ENCODE results near the gene PRKRIP1. TPM values are rescaled to one million over a fixed set of nuclear protein-coding genes. Genes with fewer than 3 reads are reported as not detected.

The PRKRIP1 gene
- total RNA-seq, 1 experiment from 2014 or later = 36.8 TPM

GRCh38 chr7:102463841-102464576 is 67.8 kb downstream of the PRKRIP1 start:
- Mint-ChIP-seq H3K36me3 (ENCODE audit: insufficient read depth, unreplicated experiment) (peaks cover 16% of the 10 kb centered on the region), H3K27me3 (ENCODE audit: insufficient read depth, unreplicated experiment) (no peaks in the 10 kb centered on the region), H3K27ac (ENCODE audit: low read depth, unreplicated experiment) (peak overlapping the region; percentile 59), H3K4me3 (ENCODE audit: unreplicated experiment) (peak overlapping the region; percentile 86), H3K4me1 (ENCODE audit: insufficient read depth, unreplicated experiment) (peaks cover 11% of the 10 kb centered on the region), H3K9me3 (ENCODE audit: unreplicated experiment) (no peaks in the 10 kb centered on the region)
- POLR2A ChIA-PET = interaction anchor here (0.7 to 1.7 kb wide), 6 partner anchors 8 to 301 kb away, joined by 3 to 10 read pairs (median 6); no protein-coding TSS in a partner anchor
- DNase-seq (ENCODE audit: unreplicated experiment) = no peak
- BruUV-seq (replicated peaks) = no TSS peak
- no peak for TF ChIP-seq CTCF (IDR thresholded peaks at IDR 0.05; ENCODE audit: unreplicated experiment)
- CTCF ChIA-PET = interaction anchor here (0.6 to 0.8 kb wide), 4 partner anchors 24 to 166 kb away, joined by 3 to 4 read pairs (median 3); no protein-coding TSS in a partner anchor
- intact Hi-C loops (cut with micrococcal nuclease) = no loop called here

- peak within 1 kb of the TSS; percentile 59 for H3K27ac Mint-ChIP-seq (ENCODE audit: low read depth, unreplicated experiment)
- H3K27me3 Mint-ChIP-seq (ENCODE audit: insufficient read depth, unreplicated experiment) = no peaks in the 10 kb centered on the region
- peak within 1 kb of the TSS; percentile 86 for H3K4me3 Mint-ChIP-seq (ENCODE audit: unreplicated experiment)
- POLR2A ChIA-PET = interaction anchor here (0.7 to 1.7 kb wide), 6 partner anchors 8 to 102 kb away, joined by 3 to 10 read pairs (median 6); no protein-coding TSS in a partner anchor
- DNase-seq (ENCODE audit: unreplicated experiment) = peak; percentile 88
- H3K9me3 Mint-ChIP-seq (ENCODE audit: unreplicated experiment) = no peaks in the 10 kb centered on the region
- no peak for TF ChIP-seq CTCF (IDR thresholded peaks at IDR 0.05; ENCODE audit: unreplicated experiment)
- peaks cover 11% of the 10 kb centered on the region for H3K4me1 Mint-ChIP-seq (ENCODE audit: insufficient read depth, unreplicated experiment)
- intact Hi-C loops (cut with micrococcal nuclease) = no loop called here
- CTCF ChIA-PET = interaction anchor here (0.6 to 0.8 kb wide), 2 partner anchors 24 to 66 kb away, joined by 3 to 4 read pairs; no protein-coding TSS in a partner anchor
- peaks cover 13% of the 10 kb centered on the region for H3K36me3 Mint-ChIP-seq (ENCODE audit: insufficient read depth, unreplicated experiment)
- no TSS peak for BruUV-seq (replicated peaks)
Observed at GRCh38 chr7:102464577-102465280, 68.6 kb downstream of the PRKRIP1 start, which contains the start of the genes ALKBH4 and LRWD1. Gene ALKBH4 (minus strand): TSS chr7:102464863. CDS start chr7:102464836, 27 bp downstream. Gene LRWD1 (plus strand): TSS chr7:102464984. CDS start chr7:102465081, 97 bp downstream.

GRCh38 chr7:102466097-102466496 is 69.9 kb downstream of the PRKRIP1 start:
- no peaks in the 10 kb centered on the region for H3K27me3 Mint-ChIP-seq (ENCODE audit: insufficient read depth, unreplicated experiment)
- no TSS peak for BruUV-seq (replicated peaks)
- H3K9me3 Mint-ChIP-seq (ENCODE audit: unreplicated experiment) = no peaks in the 10 kb centered on the region
- peaks cover 6% of the 10 kb centered on the region for H3K36me3 Mint-ChIP-seq (ENCODE audit: insufficient read depth, unreplicated experiment)
- peaks cover 11% of the 10 kb centered on the region for H3K4me1 Mint-ChIP-seq (ENCODE audit: insufficient read depth, unreplicated experiment)
- intact Hi-C loops (cut with micrococcal nuclease) = no loop called here
- no peak for DNase-seq (ENCODE audit: unreplicated experiment)
- peak overlapping the region; percentile 9 for H3K27ac Mint-ChIP-seq (ENCODE audit: low read depth, unreplicated experiment)
- H3K4me3 Mint-ChIP-seq (ENCODE audit: unreplicated experiment) = peak overlapping the region; percentile 86
- POLR2A ChIA-PET = interaction anchor here (0.9 to 1.3 kb wide), 3 partner anchors 26 to 103 kb away, joined by 3 to 4 read pairs (median 3); partner anchors contain the start of gene PRKRIP1
- CTCF ChIA-PET = no interaction called here
- TF ChIP-seq CTCF (IDR thresholded peaks at IDR 0.05; ENCODE audit: unreplicated experiment) = no peak
